GM19395 (cell line): ENCODE data around the gene GOLGA6L22.
"Not testable (repeated sequence)": the region's sequence is repeated elsewhere in the genome, so short reads cannot be mapped to it uniquely, and the experiment has no call there.

Source experiments
- ATAC-seq: cut with Tn5 transposase; IDR thresholded peaks from one replicate; pipeline ENCODE4 v1.9.1; 2021; ENCODE audit warnings: mild to moderate bottlenecking, moderate library complexity; ENCODE audit not compliant: unreplicated experiment

The GOLGA6L22 gene

GRCh38 chr15:22458603-22459002, at the start of gene GOLGA6L22:
TSS of gene GOLGA6L22 (plus strand) at chr15:22458903. CDS start at chr15:22458994, 91 bp downstream.
- ATAC-seq, result not testable (repeated sequence)

GRCh38 chr15:22417288-22417687, 41.4 kb upstream of the GOLGA6L22 start:
- not testable (repeated sequence) for ATAC-seq

GRCh38 chr15:22417795-22418194, 40.9 kb upstream of the GOLGA6L22 start:
- ATAC-seq, result not testable (repeated sequence)

GRCh38 chr15:22418212-22418611, 40.5 kb upstream of the GOLGA6L22 start:
- not testable (repeated sequence) for ATAC-seq

GRCh38 chr15:22418666-22419065, 40.0 kb upstream of the GOLGA6L22 start:
- not testable (repeated sequence) for ATAC-seq

GRCh38 chr15:22420340-22420739, 38.4 kb upstream of the GOLGA6L22 start:
- ATAC-seq, result not testable (repeated sequence)

- not testable (repeated sequence) for ATAC-seq
Measured at GRCh38 chr15:22429426-22429825, 29.3 kb upstream of the GOLGA6L22 start.

- ATAC-seq, result not testable (repeated sequence)
Measured at GRCh38 chr15:22431687-22432086, 27.0 kb upstream of the GOLGA6L22 start.

GRCh38 chr15:22494490-22495113, 35.9 kb downstream of the GOLGA6L22 start:
- not testable (repeated sequence) for ATAC-seq

GRCh38 chr15:22497200-22497599, 38.5 kb downstream of the GOLGA6L22 start:
- ATAC-seq, result not testable (repeated sequence)

GRCh38 chr15:22498220-22498925, 39.7 kb downstream of the GOLGA6L22 start:
- not testable (repeated sequence) for ATAC-seq

GRCh38 chr15:22502272-22502671, 43.6 kb downstream of the GOLGA6L22 start:
- ATAC-seq, result not testable (repeated sequence)

GRCh38 chr15:22506959-22507358, 48.3 kb downstream of the GOLGA6L22 start:
- not testable (repeated sequence) for ATAC-seq

- ATAC-seq, result not testable (repeated sequence)
Measured at GRCh38 chr15:22516140-22516539, 57.4 kb downstream of the GOLGA6L22 start.
